ENCODE measurements around the gene AFG1L. TPM values are rescaled to one million over a fixed set of nuclear protein-coding genes. Genes with fewer than 3 reads are reported as not detected.

Gene AFG1L
- polyA plus RNA-seq, 1 of the 3 experiments (the other 2 are of a cell fraction) = 0.71 TPM

- Histone ChIP-seq H4K20me1 (ENCODE audit: insufficient read depth) (no peaks in the 10 kb centered on the region), H3F3A (replicated peaks; ENCODE audit: insufficient read depth) (peaks cover 12% of the 10 kb centered on the region), H3K27me3 (ENCODE audit: insufficient read depth) (no peaks in the 10 kb centered on the region), H2AFZ (ENCODE audit: low read depth) (no peak overlapping the region), H3K9me3 (no peaks in the 10 kb centered on the region), H3K27ac (ENCODE audit: low read depth in 2 of 2, low read length in 1 of 2) (no peak overlapping the region), H3K36me3 (replicated peaks in 1 of 2; ENCODE audit: control insufficient read depth in 1 of 2, insufficient read depth in 2 of 2, low read length in 1 of 2) (peaks cover 0 to 3% of the 10 kb centered on the region in 2 experiments), H3K4me1 (ENCODE audit: control insufficient read depth in 1 of 2, insufficient read depth in 2 of 2, low read depth in 1 of 2, low read length in 1 of 2) (no peaks in the 10 kb centered on the region; a peak in 2 of 4 replicates), H3K9ac (no peak overlapping the region), H3K4me3 (ENCODE audit: low read depth in 2 of 2, low read length in 1 of 2) (no peak overlapping the region), H3K9me2 (no peaks in the 10 kb centered on the region), H3K79me2 (ENCODE audit: insufficient read depth) (no peaks in the 10 kb centered on the region), H3K4me2 (no peak overlapping the region)
- WGBS (ENCODE audit: low lambda C conversion rate) = 87% methylated on average over 5 of the region's 5 CpGs
- ChIA-PET POLR2A (no interaction called here), CTCF (interaction anchor here (2.5 kb wide), 1 partner anchor 11 kb away, joined by 7 read pairs; no protein-coding TSS in a partner anchor)
- TF ChIP-seq SMC3 (IDR thresholded peaks at IDR 0.05; ENCODE audit: low read depth, low read length) = no peak
- no peak for TF ChIP-seq FOXJ3 (CRISPR knock-in tag; IDR thresholded peaks at IDR 0.05)
- TF ChIP-seq POLR2AphosphoS5 (IDR thresholded peaks at IDR 0.05; ENCODE audit: low read depth, low read length) = no peak
- no peak for TF ChIP-seq YY1 (IDR thresholded peaks at IDR 0.05; ENCODE audit: low read depth)
- TF ChIP-seq CTCF (IDR thresholded peaks at IDR 0.05) = peak; percentile 18
- 0 out of 2 replicates have a peak, but pooled peaks have one; percentile 8 for TF ChIP-seq JUND (IDR thresholded peaks at IDR 0.05)
- peak; percentile 27; the same call in 1 of the 2 replicates for TF ChIP-seq RAD21 (IDR thresholded peaks at IDR 0.05; ENCODE audit: low read length)
- TF ChIP-seq USF2 (IDR thresholded peaks at IDR 0.05; ENCODE audit: borderline replicate concordance, low read depth, low read length) = no peak
- TF ChIP-seq, protein P1, sequence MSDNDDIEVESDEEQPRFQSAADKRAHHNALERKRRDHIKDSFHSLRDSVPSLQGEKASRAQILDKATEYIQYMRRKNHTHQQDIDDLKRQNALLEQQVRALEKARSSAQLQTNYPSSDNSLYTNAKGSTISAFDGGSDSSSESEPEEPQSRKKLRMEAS (IDR thresholded peaks at IDR 0.05; ENCODE audit: low read depth) = no peak
- 0 out of 2 replicates have a peak, but pooled peaks have one; percentile 24 for TF ChIP-seq FOSL2 (IDR thresholded peaks at IDR 0.05; ENCODE audit: borderline replicate concordance, low read depth)
- no peak for TF ChIP-seq FOXM1 (IDR thresholded peaks at IDR 0.05; ENCODE audit: low read depth)
- no peak for TF ChIP-seq EP300 (IDR thresholded peaks at IDR 0.05; ENCODE audit: borderline replicate concordance in 1 of 2, low read depth in 1 of 2, low read length in 1 of 2)
- DNase-seq = no peak
These were observed 65.3 kb downstream of the AFG1L start for GRCh38 chr6:108359901-108360882.

DNA sequence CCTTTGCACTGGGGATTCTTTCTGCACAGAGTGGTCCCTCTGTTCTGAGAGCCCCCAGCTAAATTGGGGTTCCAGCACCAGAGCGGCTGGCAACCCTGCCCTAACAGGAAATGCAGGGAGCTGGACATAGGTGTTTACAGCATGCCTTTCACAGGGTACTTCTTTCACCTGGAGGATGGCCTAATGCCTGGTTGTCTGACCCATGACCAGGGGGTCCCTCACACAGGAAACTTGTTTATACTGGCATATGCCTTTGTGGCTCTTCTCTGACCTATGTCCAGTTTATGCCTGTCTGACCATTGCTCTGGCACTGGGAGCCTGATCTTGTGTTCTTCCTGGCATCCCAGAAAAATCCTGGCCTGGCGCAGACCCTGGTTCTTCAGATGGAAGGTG lies 66.1 kb downstream of the AFG1L start:
- H4K20me1 ChIP-seq (ENCODE audit: insufficient read depth) = no peaks in the 10 kb centered on the region
- H3K79me2 ChIP-seq (ENCODE audit: insufficient read depth) = no peaks in the 10 kb centered on the region
- peaks cover 12% of the 10 kb centered on the region for H3F3A ChIP-seq (replicated peaks; ENCODE audit: insufficient read depth)
- no peaks in the 10 kb centered on the region; a peak in 2 of 4 replicates for H3K4me1 ChIP-seq (ENCODE audit: control insufficient read depth in 1 of 2, insufficient read depth in 2 of 2, low read depth in 1 of 2, low read length in 1 of 2)
- 100% methylated on average over 2 of the region's 2 CpGs for WGBS (ENCODE audit: low lambda C conversion rate)
- H3K27me3 ChIP-seq (ENCODE audit: insufficient read depth) = no peaks in the 10 kb centered on the region
- ChIA-PET CTCF (interaction anchor here (2.5 kb wide), 1 partner anchor 10 kb away, joined by 7 read pairs; no protein-coding TSS in a partner anchor), POLR2A (no interaction called here)
- no peak for DNase-seq
- H2AFZ ChIP-seq (ENCODE audit: low read depth) = no peak overlapping the region
- peaks cover 0 to 3% of the 10 kb centered on the region in 2 experiments for H3K36me3 ChIP-seq (replicated peaks in 1 of 2; ENCODE audit: control insufficient read depth in 1 of 2, insufficient read depth in 2 of 2, low read length in 1 of 2)
- TF ChIP-seq ZBTB33 (IDR thresholded peaks at IDR 0.05; ENCODE audit: borderline replicate concordance, low read depth) (no peak), NRF1 (IDR thresholded peaks at IDR 0.05; ENCODE audit: low read depth, low read length) (no peak), FOXM1 (IDR thresholded peaks at IDR 0.05; ENCODE audit: low read depth) (no peak), YY1 (IDR thresholded peaks at IDR 0.05; ENCODE audit: low read depth) (no peak)
- no peak overlapping the region for H3K4me3 ChIP-seq (ENCODE audit: low read depth in 2 of 2, low read length in 1 of 2)
- H3K27ac ChIP-seq (ENCODE audit: low read depth in 2 of 2, low read length in 1 of 2) = no peak overlapping the region
- H3K9me3 ChIP-seq = no peaks in the 10 kb centered on the region
- H3K9ac ChIP-seq = no peak overlapping the region
- H3K4me2 ChIP-seq = no peak overlapping the region
- H3K9me2 ChIP-seq = no peaks in the 10 kb centered on the region

All from SK-N-SH (cell line).